H7 (cell line): Measurements from ENCODE around the gene PLA2G5. TPM values are rescaled to one million over a fixed set of nuclear protein-coding genes. Genes with fewer than 3 reads are reported as not detected.
"Not testable (repeated sequence)": the region's sequence is repeated elsewhere in the genome, so short reads cannot be mapped to it uniquely, and the experiment has no call there.

ENCODE experiments used
- DNase-seq: peaks from one replicate; pipeline ENCODE4 v3.0.0; 2012
- H3K27me3 ChIP-seq: 2 replicates; pipeline ENCODE4 v1.6.0; 2011; ENCODE audit warnings: mild to moderate bottlenecking, low read length; ENCODE audit not compliant: control insufficient read depth, insufficient read depth
- H3K36me3 ChIP-seq: replicated peaks from 2 replicates; pipeline ENCODE4 v1.5.1; 2011; ENCODE audit warnings: low read length; ENCODE audit not compliant: control insufficient read depth, insufficient read depth
- H3K4me3 ChIP-seq: 2 replicates; pipeline ENCODE4 v1.5.1; 2011; ENCODE audit warnings: low read depth, mild to moderate bottlenecking, control low read depth, low read length, moderate library complexity; ENCODE audit not compliant: insufficient read depth
- total RNA-seq: library from RNA; depleted of rRNA; stranded (reverse); fragments of >200 nt; shearing (Covaris generic); gene quantifications from 2 replicates; pipeline ENCODE4 v1.2.3, GENCODE V29; 2014

The PLA2G5 gene
- total RNA-seq, 1 experiment from 2014 or later: 0.69 TPM

DNA sequence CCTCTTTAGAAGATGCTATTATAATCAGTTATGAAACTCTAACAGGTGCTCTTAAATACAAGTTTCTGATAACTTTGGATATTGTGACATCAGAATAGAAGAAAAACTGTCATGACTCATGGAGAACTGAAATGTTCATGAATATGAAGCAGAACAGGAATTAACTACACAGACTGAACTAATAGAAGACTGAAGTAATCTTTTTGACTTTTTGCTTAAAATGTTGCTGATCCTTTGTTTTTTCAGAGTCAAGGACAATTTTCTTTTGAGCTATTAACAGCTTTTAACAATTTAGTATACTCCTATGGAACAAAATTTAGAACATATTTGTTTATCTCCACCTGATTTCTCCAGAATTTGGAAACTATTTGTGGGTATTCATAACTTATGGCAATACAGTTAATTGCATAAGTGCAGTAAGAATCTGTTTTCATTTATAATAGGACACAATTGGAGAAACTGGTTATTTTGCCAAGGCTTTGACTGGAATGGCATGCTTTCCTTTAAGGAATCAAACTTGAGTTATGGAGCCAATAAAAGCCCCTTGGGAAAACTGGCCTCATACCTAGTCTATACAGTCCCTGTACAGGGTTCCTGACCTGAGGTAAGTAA, 18.7 kb upstream of the PLA2G5 start:
- no peaks in the 10 kb centered on the region for H3K36me3 ChIP-seq
- no peak for DNase-seq
- no peak overlapping the region for H3K4me3 ChIP-seq
- H3K27me3 ChIP-seq: no peaks in the 10 kb centered on the region

GRCh38 chr1:20052386-20052785, 17.6 kb upstream of the PLA2G5 start:
- H3K4me3 ChIP-seq: no peak overlapping the region

DNA sequence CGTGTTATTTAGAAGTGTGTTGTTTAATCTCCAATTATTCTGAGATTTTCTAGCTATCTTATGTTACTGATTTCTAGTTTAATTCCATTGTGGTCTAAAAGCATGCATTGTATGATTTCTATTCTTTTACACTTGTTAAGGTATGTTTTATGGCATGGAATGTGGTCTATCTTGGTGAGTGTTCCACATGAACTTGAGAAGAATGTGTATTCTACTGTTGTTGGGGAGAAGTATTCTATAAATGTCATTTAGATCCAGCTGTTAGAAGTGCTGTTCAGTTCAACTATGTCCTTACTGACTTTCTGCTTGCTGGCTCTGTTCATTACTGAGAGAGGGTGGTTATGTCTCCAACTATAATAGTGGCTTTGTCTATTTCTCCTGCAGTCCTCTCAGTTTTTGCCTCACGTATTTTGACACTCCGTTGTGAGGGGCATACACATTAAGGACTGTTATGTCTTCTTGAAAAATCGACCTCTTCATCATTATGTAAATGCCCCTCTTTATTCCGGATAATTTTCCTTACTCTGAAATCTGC, 12.0 kb upstream of the PLA2G5 start:
- DNase-seq: no peak
- no peaks in the 10 kb centered on the region for H3K27me3 ChIP-seq
- H3K36me3 ChIP-seq: no peaks in the 10 kb centered on the region
- no peak overlapping the region for H3K4me3 ChIP-seq

More at GRCh38 chr1:20052386-20052785, 17.6 kb upstream of the PLA2G5 start:
- Histone ChIP-seq H3K27me3 (no peaks in the 10 kb centered on the region), H3K36me3 (no peaks in the 10 kb centered on the region)
- DNase-seq: no peak

- no peaks in the 10 kb centered on the region for H3K36me3 ChIP-seq
- H3K4me3 ChIP-seq: no peak overlapping the region
- no peak for DNase-seq
- H3K27me3 ChIP-seq: no peaks in the 10 kb centered on the region
These were observed 11.5 kb upstream of the PLA2G5 start for GRCh38 chr1:20058531-20058930.

- H3K27me3 ChIP-seq: no peaks in the 10 kb centered on the region
- no peak for DNase-seq
- H3K4me3 ChIP-seq: no peak overlapping the region
- H3K36me3 ChIP-seq: no peaks in the 10 kb centered on the region
These were observed 10.1 kb upstream of the PLA2G5 start for GRCh38 chr1:20059847-20060246.

- not testable (repeated sequence) for H3K27me3 ChIP-seq, H3K4me3 ChIP-seq, H3K36me3 ChIP-seq, DNase-seq
These were observed 9.2 kb upstream of the PLA2G5 start for GRCh38 chr1:20060791-20061190.

GRCh38 chr1:20061866-20062265, 8.1 kb upstream of the PLA2G5 start:
- no peaks in the 10 kb centered on the region for H3K27me3 ChIP-seq
- DNase-seq: no peak
- H3K36me3 ChIP-seq: no peaks in the 10 kb centered on the region
- H3K4me3 ChIP-seq: no peak overlapping the region

- no peaks in the 10 kb centered on the region for H3K27me3 ChIP-seq
- H3K36me3 ChIP-seq: no peaks in the 10 kb centered on the region
- DNase-seq: no peak
- H3K4me3 ChIP-seq: no peak overlapping the region
These were observed 6.1 kb upstream of the PLA2G5 start for GRCh38 chr1:20063861-20064292.

DNA sequence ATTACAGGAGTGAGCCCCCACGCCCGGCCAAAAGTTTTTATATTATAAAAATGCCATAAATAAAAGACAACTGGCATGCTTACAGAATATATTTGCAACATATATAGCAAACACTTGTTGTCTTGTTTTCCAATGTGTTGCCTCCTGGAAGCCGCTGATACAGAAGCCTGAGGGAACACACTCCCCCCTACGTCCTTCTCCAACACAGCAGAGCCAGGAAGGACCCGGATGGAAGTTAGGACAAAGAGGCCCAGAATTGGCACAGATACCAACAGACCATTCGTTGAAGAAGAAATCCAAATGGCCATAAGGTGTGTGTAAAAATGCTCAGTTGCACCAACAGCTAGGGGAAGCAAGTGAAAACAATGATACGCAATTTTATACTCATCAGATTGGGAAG, 1.3 kb upstream of the PLA2G5 start:
- Histone ChIP-seq H3K27me3 (peaks cover 2% of the 10 kb centered on the region; the same call in 1 of the 2 replicates), H3K36me3 (no peaks in the 10 kb centered on the region)
- no peak for DNase-seq

DNA sequence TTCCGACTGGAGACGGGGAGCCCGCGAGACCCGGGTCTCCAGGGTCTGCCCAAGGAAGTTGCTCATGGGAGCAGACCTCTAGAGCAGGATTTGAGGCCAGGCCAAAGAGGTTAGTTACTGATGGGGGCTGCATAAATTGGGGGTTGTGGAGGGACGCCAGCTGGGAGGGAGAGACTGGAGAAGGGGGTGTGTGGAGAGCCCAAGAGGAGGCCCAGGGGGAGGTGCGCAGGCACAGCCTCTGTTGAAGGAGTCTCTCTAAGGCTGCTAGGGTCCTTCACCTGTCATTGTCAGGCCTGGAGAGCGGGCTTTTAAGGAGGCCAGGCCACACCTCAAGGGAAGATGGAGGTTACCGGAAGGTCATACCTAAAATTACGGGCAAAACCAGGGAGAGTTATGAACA, 363 bp downstream of the PLA2G5 start:
- no peaks in the 10 kb centered on the region for H3K36me3 ChIP-seq
- no peak for DNase-seq
- no peak overlapping the region for H3K4me3 ChIP-seq
- peaks cover 2% of the 10 kb centered on the region; the same call in 1 of the 2 replicates for H3K27me3 ChIP-seq

More for the DNA sequence above, 1.3 kb upstream of the PLA2G5 start:
- no peak overlapping the region for H3K4me3 ChIP-seq

DNA sequence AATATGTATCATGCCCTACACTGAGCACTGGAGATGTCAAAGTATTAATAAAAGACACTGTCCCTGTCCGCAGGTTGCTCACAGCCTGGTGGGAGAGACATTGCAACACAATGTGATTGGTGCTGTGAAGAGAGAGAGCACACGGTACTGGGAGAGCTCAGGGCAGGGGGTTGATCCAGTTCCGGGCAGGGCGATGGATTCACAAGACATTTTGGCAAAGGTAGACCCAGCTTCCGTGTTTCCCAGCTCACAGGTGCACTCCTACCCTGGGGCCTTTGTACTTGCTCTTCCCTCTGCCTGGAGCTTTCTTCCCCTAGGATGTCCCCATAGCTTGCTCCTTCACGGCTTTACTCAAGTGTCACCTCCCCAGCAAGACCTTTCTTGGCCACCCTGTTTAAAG, 1.4 kb downstream of the PLA2G5 start:
- no peak overlapping the region for H3K4me3 ChIP-seq
- H3K27me3 ChIP-seq: peaks cover 2% of the 10 kb centered on the region; the same call in 1 of the 2 replicates
- no peak for DNase-seq
- H3K36me3 ChIP-seq: no peaks in the 10 kb centered on the region

GRCh38 chr1:20072771-20073170, 2.8 kb downstream of the PLA2G5 start:
- Histone ChIP-seq H3K27me3 (peaks cover 2% of the 10 kb centered on the region; the same call in 1 of the 2 replicates), H3K4me3 (no peak overlapping the region), H3K36me3 (no peaks in the 10 kb centered on the region)
- no peak for DNase-seq

- no peaks in the 10 kb centered on the region for H3K36me3 ChIP-seq
- no peak for DNase-seq
- H3K27me3 ChIP-seq: peaks cover 2% of the 10 kb centered on the region; the same call in 1 of the 2 replicates
- H3K4me3 ChIP-seq: no peak overlapping the region
These were observed 3.3 kb downstream of the PLA2G5 start for GRCh38 chr1:20073256-20073655.

GRCh38 chr1:20074055-20074724, 4.2 kb downstream of the PLA2G5 start:
- Histone ChIP-seq H3K36me3 (no peaks in the 10 kb centered on the region), H3K4me3 (no peak overlapping the region), H3K27me3 (peaks cover 2% of the 10 kb centered on the region; the same call in 1 of the 2 replicates)
- no peak for DNase-seq

GRCh38 chr1:20074725-20075171, 4.8 kb downstream of the PLA2G5 start:
- H3K4me3 ChIP-seq: no peak overlapping the region
- DNase-seq: no peak
- H3K27me3 ChIP-seq: peaks cover 2% of the 10 kb centered on the region; the same call in 1 of the 2 replicates
- no peaks in the 10 kb centered on the region for H3K36me3 ChIP-seq
